Gastrocnemius medialis (tissue), 4 donors: Measurements from ENCODE around the gene DLX3. TPM values are rescaled to one million over a fixed set of nuclear protein-coding genes. Genes with fewer than 3 reads are reported as not detected.

Experiments used
- ATAC-seq, 2 donors: fragments of 150-250 bp; one replicate each; pipeline ENCODE4 v1.9.1; 2016
- DNase-seq, 2 donors: peaks; one replicate each; pipeline ENCODE4 v3.0.0-alpha.2; 2019
- H3K27ac ChIP-seq, 4 donors: fragments of 200-600 bp; sonication (generic); 1 replicate in 1 of 4; 2 replicates in 3 of 4; pipeline ENCODE4 v1.5.1; 2016 to 2018; ENCODE audit warnings: mild to moderate bottlenecking in 2 of 4, moderate library complexity in 1 of 4
- H3K27me3 ChIP-seq, 3 donors: fragments of 200-600 bp; sonication (generic) in 2 of 3; 1 replicate in 1 of 3; 2 replicates in 2 of 3; pipeline versions ENCODE4 v1.5.1 to v1.6.0; 2016 to 2019; ENCODE audit warnings: mild to moderate bottlenecking in 1 of 3, moderate library complexity in 1 of 3
- H3K36me3 ChIP-seq, 2 donors: fragments of 200-600 bp; sonication (generic) in 1 of 2; one replicate each; pipeline ENCODE4 v1.5.1; 2017 to 2018
- H3K4me1 ChIP-seq, 2 donors: fragments of 200-600 bp; sonication (generic) in 1 of 2; one replicate each; pipeline ENCODE4 v1.5.1; 2016 to 2017; ENCODE audit warnings: mild to moderate bottlenecking in 2 of 2
- H3K4me3 ChIP-seq, 4 donors: fragments of 200-600 bp; sonication (generic) in 3 of 4; 1 replicate in 1 of 4; 2 replicates in 3 of 4; pipeline ENCODE4 v1.5.1; 2016 to 2019; ENCODE audit warnings: mild to moderate bottlenecking in 2 of 4
- H3K9me3 ChIP-seq, 3 donors: fragments of 200-600 bp; sonication (generic) in 2 of 3; 1 replicate in 1 of 3; 2 replicates in 2 of 3; pipeline ENCODE4 v1.5.1; 2016 to 2019
- POLR2A ChIP-seq, 2 donors: fragments of 450-650 bp; IDR thresholded peaks; one replicate each; pipeline ENCODE4 v1.6.1; 2017; ENCODE audit warnings: antibody characterized with exemption in 2 of 2, mild to moderate bottlenecking in 2 of 2, moderate library complexity in 2 of 2
- in situ Hi-C, 4 donors: fragments of 200-750 bp; cut with MboI; loops; one replicate each; pipeline versions ENCODE4 v1.15.0 to v1.8.0; 2017; ENCODE audit warnings: low sequenced_read_pairs in 4 of 4
- intact Hi-C: fragments of 100-400 bp; cut with DNase I; formaldehyde crosslinking; loops from one replicate; pipeline ENCODE4 v1.15.1; 2023; ENCODE audit warnings: low total_unique reads
- total RNA-seq, 4 donors: library from RNA; depleted of rRNA; stranded (reverse); fragments of >200 nt; gene quantifications; one replicate each; pipeline versions ENCODE4 v1.1.0 to v1.2.3, GENCODE V29; 2016
- TF ChIP-seq, protein P1 (sequence below), 5 experiments: fragments of 450-650 bp in 3 of 5; fragments of 200-600 bp in 2 of 5; sonication (generic) in 2 of 5; IDR thresholded peaks in 4 of 5; conservative IDR thresholded peaks in 1 of 5; 1 replicate in 4 of 5; 2 replicates in 1 of 5; pipeline ENCODE4 v1.5.1; 2016 to 2019; ENCODE audit warnings: antibody characterized with exemption in 5 of 5, mild to moderate bottlenecking in 3 of 5, moderate library complexity in 3 of 5

The DLX3 gene
- total RNA-seq, 4 donors from 2014 or later, result not detected

DNA sequence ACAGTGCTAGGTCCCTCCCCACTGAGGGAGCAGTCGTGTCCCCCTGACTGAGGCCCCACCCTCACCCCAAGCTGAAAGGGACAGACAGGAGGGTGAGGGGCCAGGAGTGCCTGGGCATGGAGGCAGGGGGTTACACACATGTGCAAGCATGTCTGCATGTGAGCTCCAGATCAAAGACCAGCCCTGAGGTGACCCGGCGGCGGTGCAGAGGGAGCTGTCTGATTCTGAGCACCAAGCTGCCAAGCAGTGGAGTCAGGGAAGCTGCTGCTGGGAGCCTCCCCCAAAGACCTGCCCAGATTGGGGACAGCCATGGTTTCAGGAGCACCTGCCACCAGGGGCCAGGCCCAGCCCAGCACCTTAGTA is 5.5 kb downstream of the DLX3 start:
- Histone ChIP-seq H3K9me3 (no peaks in the 10 kb centered on the region), H3K4me1 (peaks cover 0 to 12% of the 10 kb centered on the region in 2 donors), H3K27me3 (peaks cover 51 to 64% (median 61%) of the 10 kb centered on the region in 3 donors), H3K27ac (no peak overlapping the region), H3K4me3 (no peak overlapping the region), H3K36me3 (no peaks in the 10 kb centered on the region)
- ATAC-seq (no peak), DNase-seq (no peak)
- in situ Hi-C loops, result loop anchor here (10.0 to 25.0 kb wide), 2 partner anchors 105 to 427 kb away; no protein-coding TSS in a partner anchor
- intact Hi-C loops, result no loop called here
- TF ChIP-seq, protein P1, sequence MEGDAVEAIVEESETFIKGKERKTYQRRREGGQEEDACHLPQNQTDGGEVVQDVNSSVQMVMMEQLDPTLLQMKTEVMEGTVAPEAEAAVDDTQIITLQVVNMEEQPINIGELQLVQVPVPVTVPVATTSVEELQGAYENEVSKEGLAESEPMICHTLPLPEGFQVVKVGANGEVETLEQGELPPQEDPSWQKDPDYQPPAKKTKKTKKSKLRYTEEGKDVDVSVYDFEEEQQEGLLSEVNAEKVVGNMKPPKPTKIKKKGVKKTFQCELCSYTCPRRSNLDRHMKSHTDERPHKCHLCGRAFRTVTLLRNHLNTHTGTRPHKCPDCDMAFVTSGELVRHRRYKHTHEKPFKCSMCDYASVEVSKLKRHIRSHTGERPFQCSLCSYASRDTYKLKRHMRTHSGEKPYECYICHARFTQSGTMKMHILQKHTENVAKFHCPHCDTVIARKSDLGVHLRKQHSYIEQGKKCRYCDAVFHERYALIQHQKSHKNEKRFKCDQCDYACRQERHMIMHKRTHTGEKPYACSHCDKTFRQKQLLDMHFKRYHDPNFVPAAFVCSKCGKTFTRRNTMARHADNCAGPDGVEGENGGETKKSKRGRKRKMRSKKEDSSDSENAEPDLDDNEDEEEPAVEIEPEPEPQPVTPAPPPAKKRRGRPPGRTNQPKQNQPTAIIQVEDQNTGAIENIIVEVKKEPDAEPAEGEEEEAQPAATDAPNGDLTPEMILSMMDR (IDR thresholded peaks at IDR 0.05 in 4 of 5, conservative IDR thresholded peaks at IDR 0.05 in 1 of 5), result no peak
- TF ChIP-seq POLR2A (IDR thresholded peaks at IDR 0.05), result no peak

DNA sequence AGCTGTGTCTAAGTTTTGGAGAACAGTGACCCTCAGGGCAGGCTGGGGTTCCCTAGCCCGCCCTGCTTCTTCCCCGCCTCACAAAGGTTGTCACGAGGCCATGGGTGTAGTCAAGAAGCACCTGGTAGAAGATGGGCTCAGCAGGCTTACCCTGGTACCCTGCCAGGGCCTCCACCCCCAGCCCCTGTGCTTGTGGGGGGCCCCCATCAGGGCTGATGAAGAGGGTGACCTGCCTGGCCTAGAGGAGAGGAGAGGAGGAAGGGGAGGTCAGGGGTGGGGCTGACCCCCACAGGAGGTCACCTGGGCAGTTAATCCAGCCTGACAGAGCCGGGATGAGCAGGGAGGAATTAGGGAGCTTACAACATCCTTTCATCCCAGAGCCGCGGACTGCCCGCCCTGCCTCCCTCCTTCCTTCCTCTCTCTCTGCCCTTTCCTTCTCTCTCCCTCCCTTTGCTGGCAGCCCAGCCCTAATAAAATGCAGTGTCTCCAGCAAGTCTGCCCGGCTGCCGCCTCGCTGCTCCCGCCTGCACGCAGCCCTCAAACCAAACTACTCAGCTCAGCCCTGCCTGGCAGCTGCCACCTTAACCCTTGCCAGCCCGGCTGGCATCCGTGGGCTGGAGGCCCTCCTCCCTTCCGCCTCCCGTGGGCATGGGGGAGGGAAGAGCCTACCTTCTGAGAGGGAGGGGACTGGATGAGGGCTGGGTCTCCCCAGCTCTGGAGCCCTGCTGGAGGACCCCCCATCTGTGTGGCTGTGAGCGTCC is 7.2 kb downstream of the DLX3 start:
- H3K36me3 ChIP-seq, result no peaks in the 10 kb centered on the region
- intact Hi-C loops (no loop called here), in situ Hi-C loops (loop anchor here (10.0 to 25.0 kb wide), 2 partner anchors 103 to 426 kb away; no protein-coding TSS in a partner anchor)
- H3K27me3 ChIP-seq, result peaks cover 37 to 50% (median 49%) of the 10 kb centered on the region in 3 donors
- no peak for DNase-seq
- H3K9me3 ChIP-seq, result no peaks in the 10 kb centered on the region
- H3K4me1 ChIP-seq, result no peaks in the 10 kb centered on the region
- H3K27ac ChIP-seq, result no peak overlapping the region
- TF ChIP-seq, protein P1 (IDR thresholded peaks at IDR 0.05 in 4 of 5, conservative IDR thresholded peaks at IDR 0.05 in 1 of 5), result no peak
- TF ChIP-seq POLR2A (IDR thresholded peaks at IDR 0.05), result no peak
- H3K4me3 ChIP-seq, result no peak overlapping the region
- no peak for ATAC-seq

- intact Hi-C loops (no loop called here), in situ Hi-C loops (loop anchor here (10.0 to 25.0 kb wide), 2 partner anchors 102 to 425 kb away; no protein-coding TSS in a partner anchor)
- ATAC-seq, result no peak
- Histone ChIP-seq H3K4me3 (no peak overlapping the region), H3K27me3 (peaks cover 31 to 44% (median 43%) of the 10 kb centered on the region in 3 donors), H3K27ac (no peak overlapping the region), H3K36me3 (no peaks in the 10 kb centered on the region), H3K4me1 (no peaks in the 10 kb centered on the region), H3K9me3 (no peaks in the 10 kb centered on the region)
- TF ChIP-seq, protein P1 (IDR thresholded peaks at IDR 0.05 in 4 of 5, conservative IDR thresholded peaks at IDR 0.05 in 1 of 5), result no peak
- no peak for TF ChIP-seq POLR2A (IDR thresholded peaks at IDR 0.05)
- no peak for DNase-seq
Measured at GRCh38 chr17:49987290-49987585, 7.8 kb downstream of the DLX3 start.

DNA sequence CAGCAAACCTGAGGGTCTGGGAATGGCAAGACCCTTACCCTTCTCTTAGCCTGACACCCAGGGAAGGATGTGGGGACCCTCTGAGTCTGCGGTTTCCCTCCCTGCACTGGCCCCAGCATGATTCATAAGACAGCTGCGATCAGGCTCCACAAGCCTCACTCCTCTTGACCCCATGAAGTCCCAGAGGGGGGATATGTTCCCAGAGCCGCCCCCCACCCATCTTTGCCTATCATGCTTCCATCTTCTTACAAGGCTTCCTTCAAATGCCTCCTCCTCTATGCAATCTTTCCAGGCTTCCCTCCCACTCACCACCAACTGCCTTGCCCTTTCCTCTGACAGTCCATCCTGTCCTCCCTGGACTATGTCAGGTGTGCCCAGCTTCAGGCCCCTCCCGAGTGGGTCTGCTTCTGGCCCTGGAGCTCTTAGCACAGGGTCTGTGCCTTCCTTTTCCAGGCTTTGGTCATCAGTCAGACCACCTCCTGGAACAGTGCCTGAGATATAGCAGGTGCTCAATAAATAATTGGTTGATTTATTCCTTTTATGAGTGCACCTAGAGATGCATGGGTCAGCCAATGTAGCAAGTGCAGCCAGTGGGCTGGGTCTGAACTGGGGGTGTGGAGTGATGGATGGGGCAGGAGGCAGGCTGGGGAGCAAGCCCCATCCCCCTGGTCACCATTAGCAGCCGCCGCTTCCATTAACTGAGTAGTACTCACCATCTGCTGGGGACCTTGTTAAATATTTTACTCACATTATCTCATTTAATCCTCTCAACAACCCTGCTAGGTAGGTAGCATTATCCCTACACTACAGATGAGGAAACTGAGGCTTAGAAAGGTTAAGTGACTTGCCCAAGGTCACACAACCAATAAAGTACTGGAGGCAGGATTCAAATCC is 8.4 kb downstream of the DLX3 start:
- TF ChIP-seq, protein P1 (IDR thresholded peaks at IDR 0.05 in 4 of 5, conservative IDR thresholded peaks at IDR 0.05 in 1 of 5), result no peak
- no peak for TF ChIP-seq POLR2A (IDR thresholded peaks at IDR 0.05)
- Histone ChIP-seq H3K4me1 (no peaks in the 10 kb centered on the region), H3K27me3 (peaks cover 26 to 39% (median 38%) of the 10 kb centered on the region in 3 donors), H3K27ac (no peak overlapping the region), H3K9me3 (no peaks in the 10 kb centered on the region), H3K4me3 (no peak overlapping the region), H3K36me3 (no peaks in the 10 kb centered on the region)
- ATAC-seq (no peak), DNase-seq (no peak)
- in situ Hi-C loops, result loop anchor here (10.0 to 25.0 kb wide), 2 partner anchors 102 to 424 kb away; no protein-coding TSS in a partner anchor
- intact Hi-C loops, result no loop called here
